MM.1S (cell line): ENCODE measurements around the gene RTP5.

ENCODE experiments used
- DNase-seq: peaks from one replicate; pipeline ENCODE4 v3.0.0-alpha.2; 2015
- H2AFZ ChIP-seq: fragments of 300-600 bp; sonication (generic); 2 replicates; pipeline ENCODE4 v1.6.0; 2016; ENCODE audit warnings: antibody characterized with exemption, low read length
- H3F3A ChIP-seq: fragments of 300-600 bp; sonication (generic); 2 replicates; pipeline ENCODE4 v1.6.1; 2016; ENCODE audit warnings: mild to moderate bottlenecking, antibody characterized with exemption, low read length, moderate library complexity, mixed read lengths; ENCODE audit not compliant: insufficient read depth
- H3K27ac ChIP-seq: fragments of 300-600 bp; sonication (generic); 2 replicates; pipeline ENCODE4 v1.5.1; 2016; ENCODE audit warnings: mild to moderate bottlenecking, low read length
- H3K27me3 ChIP-seq: fragments of 300-600 bp; sonication (generic); replicated peaks from 2 replicates; pipeline ENCODE4 v1.6.0; 2016; ENCODE audit warnings: low read length; ENCODE audit not compliant: insufficient read depth
- H3K36me3 ChIP-seq: fragments of 300-600 bp; sonication (generic); replicated peaks from 2 replicates; pipeline ENCODE4 v1.6.1; 2016; ENCODE audit warnings: mild to moderate bottlenecking, low read length, mixed read lengths; ENCODE audit not compliant: insufficient read depth
- H3K4me1 ChIP-seq: fragments of 300-600 bp; sonication (generic); 2 replicates; pipeline ENCODE4 v1.6.1; 2016; ENCODE audit warnings: low read length, mixed read lengths
- H3K4me2 ChIP-seq: fragments of 300-600 bp; sonication (generic); 2 replicates; pipeline ENCODE4 v1.6.0; 2016; ENCODE audit warnings: low read depth, low read length
- H3K4me3 ChIP-seq: fragments of 300-600 bp; sonication (generic); 2 replicates; pipeline ENCODE4 v1.5.1; 2016; ENCODE audit warnings: low read length, mixed read lengths
- H3K79me2 ChIP-seq: fragments of 300-600 bp; sonication (generic); 2 replicates; pipeline ENCODE4 v1.6.1; 2016; ENCODE audit warnings: mixed run types, low read length, mixed read lengths
- H3K9ac ChIP-seq: fragments of 300-600 bp; sonication (generic); 2 replicates; pipeline ENCODE4 v1.6.1; 2016; ENCODE audit warnings: low read length, mixed read lengths
- H3K9me2 ChIP-seq: fragments of 300-600 bp; sonication (generic); replicated peaks from 2 replicates; pipeline ENCODE4 v1.6.1; 2016; ENCODE audit warnings: mild to moderate bottlenecking, low read length, mixed read lengths; ENCODE audit not compliant: insufficient read depth
- H3K9me3 ChIP-seq: fragments of 300-600 bp; sonication (generic); replicated peaks from 2 replicates; pipeline ENCODE4 v1.6.1; 2016; ENCODE audit warnings: mild to moderate bottlenecking, low read length, mixed read lengths; ENCODE audit not compliant: insufficient read depth
- H4K20me1 ChIP-seq: fragments of 300-600 bp; sonication (generic); 2 replicates; pipeline ENCODE4 v1.6.1; 2016; ENCODE audit warnings: mild to moderate bottlenecking, low read length, moderate library complexity, mixed read lengths; ENCODE audit not compliant: insufficient read depth
- CTCF ChIP-seq: fragments of 300-600 bp; sonication (generic); IDR thresholded peaks from 2 replicates; pipeline ENCODE4 v1.5.1; 2016; ENCODE audit warnings: antibody characterized with exemption, low read length, mixed read lengths
- EZH2 ChIP-seq: fragments of 300-600 bp; sonication (generic); optimal IDR thresholded peaks from 2 replicates; pipeline ENCODE3; 2017; ENCODE audit warnings: low read depth, mild to moderate bottlenecking, antibody characterized with exemption, low read length, mixed read lengths
- EZH2phosphoT487 ChIP-seq: fragments of 300-600 bp; sonication (generic); IDR thresholded peaks from 2 replicates; pipeline ENCODE4 v1.6.1; 2018; ENCODE audit warnings: antibody characterized with exemption, low read length

RTP5 gene

GRCh38 chr2:241855245-241855887 is 14.2 kb upstream of the RTP5 start:
- TF ChIP-seq EZH2phosphoT487 (no peak), EZH2 (no peak), CTCF (no peak)
- Histone ChIP-seq H3K4me1 (peaks cover 11% of the 10 kb centered on the region), H3K36me3 (no peaks in the 10 kb centered on the region), H3K9me3 (no peaks in the 10 kb centered on the region), H3K9me2 (no peaks in the 10 kb centered on the region), H3K27me3 (no peaks in the 10 kb centered on the region), H3K9ac (no peak overlapping the region), H3F3A (peaks cover 13% of the 10 kb centered on the region), H3K4me3 (no peak overlapping the region), H3K27ac (no peak overlapping the region), H3K79me2 (peaks cover 16% of the 10 kb centered on the region), H4K20me1 (no peaks in the 10 kb centered on the region), H3K4me2 (no peak overlapping the region), H2AFZ (no peak overlapping the region)
- no peak for DNase-seq

- Histone ChIP-seq H3K27ac (no peak overlapping the region), H3K27me3 (no peaks in the 10 kb centered on the region), H3K79me2 (peaks cover 16% of the 10 kb centered on the region), H3K9ac (no peak overlapping the region), H3K4me1 (peaks cover 17% of the 10 kb centered on the region), H3K4me2 (no peak overlapping the region), H3K9me3 (no peaks in the 10 kb centered on the region), H3K9me2 (no peaks in the 10 kb centered on the region), H3K4me3 (no peak overlapping the region), H3F3A (peaks cover 17% of the 10 kb centered on the region), H2AFZ (no peak overlapping the region), H3K36me3 (no peaks in the 10 kb centered on the region), H4K20me1 (no peaks in the 10 kb centered on the region)
- TF ChIP-seq EZH2phosphoT487, result no peak
- TF ChIP-seq EZH2, result no peak
- TF ChIP-seq CTCF, result no peak
- DNase-seq, result no peak
Measured at GRCh38 chr2:241855888-241856422, 13.6 kb upstream of the RTP5 start.

GRCh38 chr2:241857041-241857541 is 12.4 kb upstream of the RTP5 start:
- Histone ChIP-seq H3K27me3 (no peaks in the 10 kb centered on the region), H3K4me2 (no peak overlapping the region), H3K4me3 (no peak overlapping the region), H3K79me2 (peaks cover 16% of the 10 kb centered on the region), H4K20me1 (no peaks in the 10 kb centered on the region), H3K9me3 (no peaks in the 10 kb centered on the region), H3K9me2 (no peaks in the 10 kb centered on the region), H3K4me1 (peaks cover 20% of the 10 kb centered on the region), H3F3A (peaks cover 17% of the 10 kb centered on the region), H3K36me3 (no peaks in the 10 kb centered on the region), H2AFZ (no peak overlapping the region), H3K9ac (no peak overlapping the region), H3K27ac (no peak overlapping the region)
- no peak for DNase-seq
- TF ChIP-seq EZH2 (no peak), CTCF (no peak), EZH2phosphoT487 (no peak)
